Breast epithelium (tissue), 3 donors: ENCODE data around the gene KCNIP3.

Experiments used
- CTCF ChIP-seq, 3 donors: fragments of 450-650 bp; IDR thresholded peaks; one replicate each; pipeline ENCODE4 v1.5.1; 2016 to 2017; ENCODE audit warnings: antibody characterized with exemption in 3 of 3, mild to moderate bottlenecking in 3 of 3, moderate library complexity in 3 of 3
- POLR2A ChIP-seq: fragments of 450-650 bp; IDR thresholded peaks from one replicate; pipeline ENCODE4 v1.6.1; 2016; ENCODE audit warnings: antibody characterized with exemption, mild to moderate bottlenecking, moderate library complexity
- POLR2AphosphoS5 ChIP-seq, 3 donors: sonication (generic); formaldehyde crosslinking; IDR thresholded peaks; one replicate each; pipeline ENCODE4 v1.6.1; 2017; ENCODE audit warnings: antibody characterized with exemption in 3 of 3

- TF ChIP-seq CTCF (IDR thresholded peaks at IDR 0.05) (no peak), POLR2A (no peak), POLR2AphosphoS5 (IDR thresholded peaks at IDR 0.05) (no peak)
Measured at GRCh38 chr2:95382192-95382591, 85.0 kb downstream of the KCNIP3 start.
